CD14-positive monocyte (primary cell): ENCODE results near the gene KXD1. TPM values are rescaled to one million over a fixed set of nuclear protein-coding genes. Genes with fewer than 3 reads are reported as not detected.

Experiments
- DNase-seq, 3 donors: peaks; one replicate each; pipeline ENCODE4 v3.0.0-alpha.2; 2011 to 2022
- H2AFZ ChIP-seq: 2 replicates; pipeline ENCODE4 v1.6.0; 2012; ENCODE audit warnings: mild to moderate bottlenecking, low read depth, low read length, inconsistent platforms; ENCODE audit not compliant: insufficient read depth, poor library complexity, severe bottlenecking
- H3K27ac ChIP-seq, 2 donors: 1 replicate in 1 of 2; 2 replicates in 1 of 2; pipeline ENCODE4 v1.5.1; 2012 to 2013; ENCODE audit warnings: low read length in 2 of 2, control low read depth in 1 of 2, inconsistent platforms in 1 of 2, low read depth in 1 of 2, mild to moderate bottlenecking in 1 of 2
- H3K27me3 ChIP-seq, 2 donors: one replicate each; pipeline versions ENCODE4 v1.6.0 to v1.6.1; 2011 to 2013; ENCODE audit warnings: low read length in 2 of 2; ENCODE audit not compliant: control insufficient read depth in 2 of 2, insufficient read depth in 2 of 2
- H3K36me3 ChIP-seq, 2 donors: replicated peaks in 1 of 2; 1 replicate in 1 of 2; 2 replicates in 1 of 2; pipeline versions ENCODE4 v1.5.1 to v1.6.1; 2012 to 2013; ENCODE audit warnings: low read length in 2 of 2, control low read depth in 1 of 2, inconsistent platforms in 1 of 2, mild to moderate bottlenecking in 1 of 2; ENCODE audit not compliant: insufficient read depth in 2 of 2, control insufficient read depth in 1 of 2
- H3K4me1 ChIP-seq, 2 donors: 1 replicate in 1 of 2; 2 replicates in 1 of 2; pipeline versions ENCODE4 v1.5.1 to v1.6.1; 2012 to 2013; ENCODE audit warnings: low read length in 2 of 2, control low read depth in 1 of 2, inconsistent platforms in 1 of 2, mild to moderate bottlenecking in 1 of 2, moderate library complexity in 1 of 2; ENCODE audit not compliant: insufficient read depth in 2 of 2, control insufficient read depth in 1 of 2
- H3K4me2 ChIP-seq: replicated peaks from 2 replicates; pipeline ENCODE3; 2012; ENCODE audit warnings: low read length, moderate library complexity, mild to moderate bottlenecking; ENCODE audit not compliant: poor library complexity, severe bottlenecking; ENCODE audit errors: extremely low read depth
- H3K4me3 ChIP-seq, 3 experiments: fragments of 200-600 bp in 1 of 3; sonication (generic) in 1 of 3; replicated peaks in 1 of 3; 1 replicate in 2 of 3; 2 replicates in 1 of 3; pipeline ENCODE4 v1.5.1; 2011 to 2013; ENCODE audit warnings: low read length in 3 of 3, mild to moderate bottlenecking in 3 of 3, control low read depth in 2 of 3, low read depth in 2 of 3, inconsistent platforms in 1 of 3, moderate library complexity in 1 of 3
- H3K79me2 ChIP-seq: 2 replicates; pipeline ENCODE4 v1.6.0; 2012; ENCODE audit warnings: mild to moderate bottlenecking, control low read depth, inconsistent platforms, low read length, moderate library complexity; ENCODE audit not compliant: insufficient read depth
- H3K9ac ChIP-seq: 2 replicates; pipeline ENCODE4 v1.6.0; 2017; ENCODE audit warnings: low read length, mild to moderate bottlenecking; ENCODE audit not compliant: insufficient read depth, poor library complexity, severe bottlenecking
- H3K9me3 ChIP-seq, 2 donors: replicated peaks in 1 of 2; 1 replicate in 1 of 2; 2 replicates in 1 of 2; pipeline versions ENCODE4 v1.5.1 to v1.6.1; 2012 to 2013; ENCODE audit warnings: low read length in 2 of 2, control low read depth in 1 of 2; ENCODE audit not compliant: control insufficient read depth in 1 of 2, insufficient read depth in 1 of 2
- H4K20me1 ChIP-seq: 2 replicates; pipeline ENCODE4 v1.6.0; 2012; ENCODE audit warnings: mild to moderate bottlenecking, low read length, control low read depth, moderate library complexity; ENCODE audit not compliant: insufficient read depth
- H3K27ac Mint-ChIP-seq, 7 donors: one replicate each; pipeline ENCODE4 v1.8.0; 2020; ENCODE audit warnings: mild to moderate bottlenecking in 7 of 7, mixed read lengths in 7 of 7, moderate library complexity in 6 of 7, inconsistent platforms in 2 of 7
- H3K27me3 Mint-ChIP-seq, 3 donors: one replicate each; pipeline ENCODE4 v1.8.0; 2021 to 2022; ENCODE audit warnings: low read depth in 3 of 3, mild to moderate bottlenecking in 3 of 3, mixed read lengths in 3 of 3, moderate library complexity in 3 of 3, inconsistent platforms in 1 of 3
- H3K36me3 Mint-ChIP-seq, 2 donors: one replicate each; pipeline ENCODE4 v1.8.0; 2020; ENCODE audit warnings: mixed read lengths in 2 of 2, inconsistent platforms in 1 of 2, mild to moderate bottlenecking in 1 of 2
- H3K4me1 Mint-ChIP-seq: one replicate; pipeline ENCODE4 v1.8.0; 2020; ENCODE audit warnings: mild to moderate bottlenecking, mixed read lengths
- H3K4me3 Mint-ChIP-seq, 2 donors: one replicate each; pipeline ENCODE4 v1.8.0; 2020; ENCODE audit warnings: mild to moderate bottlenecking in 2 of 2, mixed read lengths in 2 of 2, moderate library complexity in 1 of 2
- H3K9me3 Mint-ChIP-seq, 7 donors: one replicate each; pipeline ENCODE4 v1.8.0; 2020 to 2022; ENCODE audit warnings: mixed read lengths in 7 of 7, mild to moderate bottlenecking in 6 of 7, moderate library complexity in 6 of 7, inconsistent platforms in 2 of 7
- CTCF ChIP-seq: fragments of 200-600 bp; IDR thresholded peaks from one replicate; pipeline ENCODE4 v1.8.0; 2022; ENCODE audit warnings: antibody characterized with exemption, mild to moderate bottlenecking
- WGBS: methylation state at CpG from one replicate; pipeline ENCODE4 v1.1.5; 2013; ENCODE audit warnings: missing lambda C conversion rate; ENCODE audit not compliant: insufficient coverage; 5-methylcytosine and 5-hydroxymethylcytosine counted together
- intact Hi-C, 2 donors: fragments of 100-400 bp; cut with micrococcal nuclease; formaldehyde crosslinking; loops; one replicate each; pipeline versions ENCODE4 v1.15.0 to v1.15.1; 2023
- polyA plus RNA-seq, 3 donors: library from polyadenylated mRNA; depleted of rRNA in 1 of 3; unstranded in 2 of 3; stranded (reverse) in 1 of 3; fragments of 300-500 nt in 2 of 3; fragments of >200 nt in 1 of 3; fragmentation: Illumina TruSeq in 2 of 3; gene quantifications; 1 replicate in 2 of 3; 2 replicates in 1 of 3; pipeline ENCODE4 v1.2.3, GENCODE V29; 2012 to 2021

The KXD1 gene
- polyA plus RNA-seq, 3 donors = 74.4 to 194 (median 87.9) TPM

GRCh38 chr19:18542941-18543813 is 14.5 kb upstream of the KXD1 start, which contains the start of gene FKBP8:
FKBP8 (minus strand) TSS chr19:18543573; CDS start chr19:18541970, 1,603 bp downstream.
- peaks cover 0 to 5% (median 0%) of the 10 kb centered on the region in 3 donors for H3K27me3 Mint-ChIP-seq
- Histone ChIP-seq H4K20me1 (no peaks in the 10 kb centered on the region), H3K27ac (peak within 1 kb of the TSS; percentile 72 to 82), H3K4me1 (peaks cover 21 to 26% of the 10 kb centered on the region in 2 donors), H3K36me3 (peaks cover 23 to 34% of the 10 kb centered on the region in 2 donors), H3K9me3 (no peaks in the 10 kb centered on the region), H3K27me3 (no peaks in the 10 kb centered on the region), H3K9ac (peak within 1 kb of the TSS; percentile 65), H3K4me2 (peak within 1 kb of the TSS; percentile 77), H3K4me3 (peak within 1 kb of the TSS; percentile 64 to 80 (median 65)), H2AFZ (peak within 1 kb of the TSS; percentile 72), H3K79me2 (peaks cover 16% of the 10 kb centered on the region)
- H3K9me3 Mint-ChIP-seq = no peaks in the 10 kb centered on the region
- intact Hi-C loops = loop anchor here in 1 of 2 donors (5.0 kb wide), 1 partner anchor 34 kb away; no protein-coding TSS in a partner anchor
- peaks cover 28 to 32% of the 10 kb centered on the region in 2 donors for H3K36me3 Mint-ChIP-seq
- peak within 1 kb of the TSS; percentile 93 to 98 (median 95) for H3K27ac Mint-ChIP-seq
- 0% methylated on average over 47 of the region's 86 CpGs for WGBS
- peak; percentile 84 to 89 (median 88) for DNase-seq
- TF ChIP-seq CTCF = no peak
- H3K4me3 Mint-ChIP-seq = peak within 1 kb of the TSS; percentile 91
- peaks cover 30% of the 10 kb centered on the region for H3K4me1 Mint-ChIP-seq

GRCh38 chr19:18543814-18544475 is 13.7 kb upstream of the KXD1 start:
- peak; percentile 85 to 87 (median 87) for DNase-seq
- peaks cover 16% of the 10 kb centered on the region for H3K79me2 ChIP-seq
- peak overlapping the region; percentile 38 for H3K9ac ChIP-seq
- no peak for TF ChIP-seq CTCF
- H3K36me3 Mint-ChIP-seq = peaks cover 24 to 26% of the 10 kb centered on the region in 2 donors
- H3K4me2 ChIP-seq = peak overlapping the region; percentile 77
- peak overlapping the region; percentile 93 to 98 (median 95) for H3K27ac Mint-ChIP-seq
- H3K4me1 ChIP-seq = peaks cover 21 to 26% of the 10 kb centered on the region in 2 donors
- WGBS = 0% methylated on average over 4 of the region's 12 CpGs
- intact Hi-C loops = loop anchor here in 1 of 2 donors (1.0 to 5.0 kb wide), 2 partner anchors 13 to 33 kb away; partner anchors contain the start of gene KXD1
- no peaks in the 10 kb centered on the region for H3K9me3 Mint-ChIP-seq
- H3K4me1 Mint-ChIP-seq = peaks cover 30% of the 10 kb centered on the region
- H3K9me3 ChIP-seq = no peaks in the 10 kb centered on the region
- peaks cover 0 to 5% (median 0%) of the 10 kb centered on the region in 3 donors for H3K27me3 Mint-ChIP-seq
- H2AFZ ChIP-seq = peak overlapping the region; percentile 72
- H4K20me1 ChIP-seq = no peaks in the 10 kb centered on the region
- peak overlapping the region; percentile 55 to 80 (median 64) for H3K4me3 ChIP-seq
- peak overlapping the region; percentile 72 to 82 for H3K27ac ChIP-seq
- peak overlapping the region; percentile 91 for H3K4me3 Mint-ChIP-seq
- H3K27me3 ChIP-seq = no peaks in the 10 kb centered on the region
- peaks cover 20 to 29% of the 10 kb centered on the region in 2 donors for H3K36me3 ChIP-seq
